HCEC 1CT (cell line): ENCODE measurements around the gene MARCO.
"Not testable (repeated sequence)": the region's sequence is repeated elsewhere in the genome, so short reads cannot be mapped to it uniquely, and the experiment has no call there.

Experiments used
- DNase-seq: peaks from one replicate; pipeline ENCODE4 v3.0.0-alpha.2; 2017

The MARCO gene

DNA sequence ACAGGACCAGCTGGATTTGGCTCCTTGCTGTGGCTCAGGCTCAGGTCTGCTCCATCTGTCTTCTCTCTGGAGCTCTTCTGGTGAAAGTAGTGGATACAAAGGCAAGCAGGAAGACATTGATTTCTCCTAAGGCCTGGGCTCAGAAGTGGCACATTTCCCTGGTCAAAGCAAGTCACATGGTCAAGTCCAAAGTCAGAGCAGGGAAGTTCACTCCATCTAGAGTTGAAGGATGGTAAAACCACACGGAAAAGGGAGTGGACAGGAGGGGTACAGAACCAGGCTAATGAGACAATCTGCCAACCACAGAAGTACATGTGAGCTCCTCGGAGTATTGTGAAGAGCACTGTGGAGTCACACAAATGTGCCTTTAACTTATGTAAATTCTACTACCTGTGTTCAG, 66.1 kb downstream of the MARCO start:
- no peak for DNase-seq

DNA sequence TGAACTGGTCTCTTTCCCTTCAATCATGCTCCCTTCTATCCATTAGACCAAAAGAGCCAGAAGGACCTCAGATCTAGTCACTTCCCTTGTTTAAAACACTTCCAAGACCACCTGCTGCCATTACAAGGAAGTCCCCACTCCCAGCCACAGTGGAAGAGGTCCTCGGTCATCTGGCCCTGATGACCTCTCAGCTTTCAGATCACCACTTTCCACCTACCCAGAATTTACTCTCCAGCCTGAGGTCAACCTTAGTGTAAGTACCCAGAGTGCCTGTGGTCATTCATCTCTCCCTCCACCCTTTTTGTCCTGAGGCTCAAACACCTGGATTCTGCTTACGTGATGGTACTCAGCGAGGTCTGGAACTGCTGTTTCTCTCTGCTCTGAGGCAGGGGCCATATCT, 67.1 kb downstream of the MARCO start:
- DNase-seq, result no peak

GRCh38 chr2:119010336-119010735, 68.3 kb downstream of the MARCO start:
- no peak for DNase-seq

DNA sequence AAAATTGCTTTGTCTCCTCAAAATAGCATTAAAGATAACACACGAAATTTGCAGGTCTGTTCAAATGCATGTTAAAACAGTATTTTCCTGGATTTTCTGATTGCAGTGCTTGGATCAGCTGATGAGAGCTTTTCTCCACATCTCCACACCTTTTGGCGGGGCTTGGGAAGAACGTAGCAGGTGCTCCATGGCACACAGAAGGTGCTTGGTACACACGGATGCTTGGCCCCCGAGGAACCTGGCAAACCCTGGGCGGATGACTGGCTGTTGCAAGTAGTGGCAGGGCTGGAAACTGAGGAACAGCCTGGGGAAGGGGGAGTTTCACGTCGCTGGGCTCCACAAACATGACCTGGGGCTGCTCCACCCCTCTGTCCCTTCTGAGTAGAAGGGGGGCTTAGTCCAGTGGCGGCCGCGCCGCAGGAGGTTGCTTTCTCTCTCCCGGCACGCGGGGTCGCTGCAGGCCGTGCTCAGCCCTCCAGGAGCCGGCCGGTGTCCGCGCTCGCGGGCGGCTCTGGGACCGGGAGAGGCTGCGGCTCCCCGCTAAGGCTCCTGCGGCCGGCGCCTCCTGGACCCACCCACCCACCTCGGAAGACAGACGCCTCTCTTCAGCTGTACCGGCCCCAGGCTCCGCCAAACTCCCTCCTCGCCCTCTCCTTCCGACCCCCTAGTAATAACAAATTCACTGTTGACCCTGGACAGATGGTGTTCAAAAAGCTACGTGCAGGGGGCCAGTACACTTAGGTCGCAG, 69.3 kb downstream of the MARCO start:
- DNase-seq, result no peak

DNA sequence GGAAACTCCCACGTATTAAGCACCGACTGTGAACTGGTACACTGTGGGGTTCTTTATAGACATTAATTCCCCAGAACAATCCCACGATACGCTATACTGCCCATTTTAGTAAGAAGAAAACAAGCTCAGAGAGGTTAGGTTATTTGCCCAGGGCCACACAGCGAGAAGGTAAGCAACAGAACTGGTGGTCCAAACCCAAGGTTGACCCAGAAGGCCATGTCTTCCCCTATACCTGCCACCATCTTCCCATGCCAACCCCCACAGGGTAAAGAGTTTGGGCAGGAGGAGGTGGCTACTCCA, 69.9 kb downstream of the MARCO start:
- no peak for DNase-seq

DNA sequence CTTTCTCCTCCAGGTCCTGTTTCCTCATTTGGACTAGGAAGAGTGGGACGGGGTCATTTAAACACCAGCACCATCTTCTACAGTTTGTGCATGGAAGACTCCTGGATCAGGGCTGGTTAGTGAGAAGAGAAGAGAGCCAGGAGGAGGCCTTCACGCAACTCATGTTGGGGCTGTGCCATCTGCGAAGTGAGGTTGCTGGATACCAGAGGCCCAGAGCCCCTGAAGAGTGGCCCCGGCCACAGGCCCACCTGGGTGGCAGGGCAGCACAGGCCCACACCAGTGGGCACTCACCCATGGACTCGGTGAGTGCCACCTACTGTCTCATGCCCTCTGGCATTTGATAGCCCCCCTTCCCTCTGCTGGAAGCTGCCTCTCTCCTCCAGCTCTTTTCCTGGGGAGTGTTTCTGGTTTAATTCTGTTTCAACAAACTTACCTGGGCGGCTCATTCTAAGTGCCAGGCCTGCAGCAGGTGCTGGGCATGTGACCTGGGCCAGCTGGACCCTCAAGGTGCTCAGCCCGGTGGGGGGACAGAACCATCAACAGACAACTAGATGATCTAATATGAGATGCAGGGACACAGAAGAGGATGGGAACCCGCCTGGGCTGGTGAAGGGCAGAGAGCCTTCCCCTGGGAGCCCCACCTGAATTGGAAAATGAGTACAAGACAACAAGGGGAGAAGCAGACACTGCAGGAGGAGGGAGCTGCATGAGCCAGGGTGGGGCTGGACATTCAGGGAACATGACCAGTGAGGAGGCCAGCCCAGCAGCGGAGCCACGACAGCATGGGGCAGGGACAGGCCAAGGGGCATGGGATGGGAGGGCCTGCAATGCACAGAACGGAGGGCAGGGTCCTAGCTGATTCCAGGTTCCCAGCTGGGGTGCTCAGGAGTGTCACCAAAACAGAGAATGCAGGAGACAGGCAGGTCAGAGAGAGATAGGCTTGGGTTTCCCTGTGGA, 70.6 kb downstream of the MARCO start:
- no peak for DNase-seq

DNA sequence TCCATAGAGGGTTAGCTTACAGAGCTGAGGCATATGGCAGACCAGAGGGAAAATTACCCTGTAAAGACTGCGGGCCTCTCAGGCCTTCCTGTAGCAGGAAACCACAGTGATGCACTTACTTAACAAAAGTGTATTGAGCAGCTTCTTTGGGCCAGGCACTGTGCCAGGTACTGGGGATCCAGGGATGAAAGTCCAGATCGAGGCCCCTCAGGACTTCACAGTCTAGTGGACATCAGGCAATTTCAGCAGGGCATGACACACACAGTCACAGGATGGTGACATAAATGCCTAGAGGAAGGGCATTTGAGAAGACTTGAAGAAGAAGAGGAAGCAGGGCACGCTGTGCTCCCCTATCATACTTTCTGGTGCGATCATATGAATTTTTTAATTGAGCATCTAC, 71.7 kb downstream of the MARCO start:
- DNase-seq, result no peak

DNA sequence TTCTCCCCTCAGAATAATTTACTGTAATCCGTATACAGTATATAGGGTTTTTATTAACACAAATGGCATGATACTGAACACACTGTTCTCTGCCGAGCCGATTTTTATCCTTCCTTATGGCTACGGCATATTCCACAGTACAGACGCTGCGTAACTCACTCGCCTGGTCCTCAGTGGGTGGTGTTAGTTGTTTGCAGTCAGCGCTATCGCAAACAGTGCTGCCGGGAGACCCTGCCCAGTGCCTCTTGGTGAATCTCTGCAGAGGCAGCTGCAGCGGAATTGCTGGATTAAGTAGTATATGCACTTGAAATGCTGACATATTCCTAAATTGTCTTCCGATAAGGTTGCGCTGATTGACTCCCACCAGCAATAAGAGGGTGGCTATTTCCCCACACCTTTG, 73.9 kb downstream of the MARCO start:
- no peak for DNase-seq

DNA sequence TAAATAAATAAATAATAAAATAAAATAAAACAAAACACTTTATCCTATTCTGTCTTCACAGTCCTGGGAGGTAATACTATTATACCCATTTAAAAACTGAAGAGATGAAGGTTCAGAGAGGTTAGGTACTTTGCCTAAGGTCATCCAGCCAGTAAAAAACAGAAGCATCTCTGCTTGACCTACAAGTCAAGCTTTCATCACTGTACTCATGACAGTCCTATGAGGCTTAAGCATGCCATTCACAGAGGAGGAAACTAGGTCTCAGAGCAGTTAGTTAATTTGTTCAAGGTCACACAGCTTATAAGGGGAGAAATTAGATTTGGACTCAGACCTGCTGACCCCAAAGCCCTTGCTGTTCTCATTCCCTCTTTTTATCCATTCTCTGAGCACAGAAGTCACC, 77.5 kb downstream of the MARCO start:
- DNase-seq, result no peak

DNA sequence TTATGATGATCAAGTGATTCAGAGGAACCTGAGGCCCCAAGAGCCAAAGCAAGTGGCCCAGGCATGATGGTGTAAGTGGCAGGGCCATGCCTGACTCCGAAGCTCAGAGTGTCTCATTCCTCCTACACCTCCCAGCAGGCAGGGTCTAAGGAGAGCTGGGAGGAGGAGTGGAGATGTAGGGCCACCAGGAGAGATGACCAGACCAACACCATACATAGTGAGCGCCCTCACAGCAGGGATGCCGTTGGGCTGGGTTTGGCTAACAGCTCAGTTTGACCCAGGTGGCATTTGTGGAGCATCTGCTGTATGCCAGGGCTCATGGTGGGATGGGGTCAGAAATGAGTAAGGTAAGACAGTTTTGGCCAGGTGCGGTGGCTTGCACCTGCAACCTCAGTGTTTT, 80.7 kb downstream of the MARCO start:
- no peak for DNase-seq

GRCh38 chr2:119023534-119023933, 81.5 kb downstream of the MARCO start:
- no peak for DNase-seq

- DNase-seq, result no peak
Observed at GRCh38 chr2:119024152-119024551, 82.2 kb downstream of the MARCO start.

GRCh38 chr2:119024568-119024967, 82.6 kb downstream of the MARCO start:
- DNase-seq, result no peak

DNA sequence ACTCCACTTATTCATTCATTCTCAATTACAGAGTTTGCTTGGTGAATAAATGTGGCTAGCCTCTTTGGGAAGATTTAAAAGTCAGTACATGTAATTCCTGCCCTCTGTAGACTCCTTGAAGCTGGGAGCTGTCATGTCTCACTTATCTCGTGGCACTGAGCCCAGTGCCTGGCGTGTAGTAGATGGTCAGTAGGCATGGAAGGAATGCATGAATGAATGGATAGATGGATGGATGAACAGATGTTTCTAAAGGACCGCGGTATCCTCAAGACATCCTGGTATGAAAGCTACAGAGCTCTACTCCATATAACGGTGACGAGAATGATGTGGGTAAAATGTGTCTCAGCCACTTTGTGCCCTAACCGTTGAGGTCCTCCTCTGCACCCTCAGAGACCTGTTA, 83.0 kb downstream of the MARCO start:
- no peak for DNase-seq

- no peak for DNase-seq
Observed at GRCh38 chr2:119025762-119026351, 83.9 kb downstream of the MARCO start.

DNA sequence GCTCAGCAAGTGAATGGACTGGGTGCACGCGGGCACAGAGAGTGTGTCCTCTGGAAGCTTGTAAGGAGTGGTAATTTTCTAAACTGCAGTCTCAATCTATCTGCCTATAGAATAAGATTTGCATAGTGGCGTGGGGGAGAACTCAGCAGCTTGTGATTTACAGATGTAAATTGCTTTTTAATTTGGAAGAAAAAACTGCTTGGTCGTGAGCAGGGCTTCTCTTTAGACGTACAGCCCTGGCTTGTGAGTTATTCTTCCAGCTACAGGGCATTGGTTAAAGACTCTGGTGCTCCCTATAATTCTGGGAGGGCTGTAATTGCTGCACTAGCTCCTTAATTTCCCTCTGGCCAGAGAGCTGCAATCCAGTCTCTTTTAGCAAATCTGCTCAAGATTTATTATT, 84.9 kb downstream of the MARCO start:
- no peak for DNase-seq

DNA sequence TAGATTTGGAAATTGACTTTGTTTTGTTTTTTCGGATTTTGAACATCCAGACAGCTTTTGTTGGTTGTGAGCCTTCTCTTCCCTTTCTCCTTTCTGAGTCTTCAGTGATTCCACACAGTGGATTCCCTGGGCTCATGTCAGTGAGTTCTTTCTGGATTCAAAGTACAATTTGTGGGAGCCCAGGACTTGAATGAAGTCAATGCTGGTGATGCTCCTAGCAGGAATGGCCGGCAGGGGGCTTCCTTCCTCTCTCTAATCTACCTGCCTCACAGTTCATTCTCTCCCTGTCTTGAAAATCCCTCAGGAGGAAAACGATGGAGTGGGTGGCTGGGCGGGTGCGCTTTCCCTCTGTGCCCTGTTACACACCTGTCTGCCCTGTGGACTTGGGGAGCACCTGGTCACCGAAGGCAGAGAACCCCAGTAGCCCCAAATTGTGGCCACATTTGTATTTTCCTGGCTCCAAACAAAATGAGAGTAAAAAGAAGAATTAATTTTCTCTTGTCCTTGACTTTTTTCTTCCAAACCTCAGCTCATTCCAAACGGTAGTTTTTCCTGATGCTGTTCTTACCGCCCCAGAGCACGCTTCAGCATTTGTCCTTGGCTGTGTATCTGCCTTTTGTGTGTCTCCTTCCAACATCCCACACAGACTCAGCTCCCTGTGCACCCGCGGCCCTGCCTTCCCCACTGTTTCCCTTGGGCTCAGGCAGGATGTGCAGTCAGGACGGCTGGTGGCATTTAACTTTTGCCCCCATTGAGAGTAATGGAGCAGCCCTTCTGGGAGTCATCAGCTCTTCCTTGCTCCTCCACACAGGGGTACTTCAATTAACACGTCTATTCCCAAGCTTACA, 86.6 kb downstream of the MARCO start:
- DNase-seq, result no peak

DNA sequence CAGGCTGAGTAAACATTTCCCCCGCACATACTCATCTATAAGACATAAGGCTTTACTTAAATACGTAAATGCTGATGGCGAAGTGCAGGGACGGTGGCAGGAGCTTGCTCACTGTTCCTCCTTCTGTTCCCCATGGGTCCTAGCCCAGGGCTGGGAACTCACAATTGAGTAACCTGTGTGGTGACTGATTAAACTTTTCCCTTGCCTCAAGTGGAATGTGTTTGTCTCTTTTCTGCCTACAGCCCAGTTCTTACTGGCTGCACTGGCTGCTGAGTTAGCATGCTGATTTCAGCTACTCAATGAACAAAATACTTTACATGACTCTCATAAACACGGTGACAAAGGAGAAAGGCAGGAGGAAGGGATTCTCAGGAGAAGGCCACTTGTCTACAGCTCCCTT, 87.3 kb downstream of the MARCO start:
- DNase-seq, result no peak

DNA sequence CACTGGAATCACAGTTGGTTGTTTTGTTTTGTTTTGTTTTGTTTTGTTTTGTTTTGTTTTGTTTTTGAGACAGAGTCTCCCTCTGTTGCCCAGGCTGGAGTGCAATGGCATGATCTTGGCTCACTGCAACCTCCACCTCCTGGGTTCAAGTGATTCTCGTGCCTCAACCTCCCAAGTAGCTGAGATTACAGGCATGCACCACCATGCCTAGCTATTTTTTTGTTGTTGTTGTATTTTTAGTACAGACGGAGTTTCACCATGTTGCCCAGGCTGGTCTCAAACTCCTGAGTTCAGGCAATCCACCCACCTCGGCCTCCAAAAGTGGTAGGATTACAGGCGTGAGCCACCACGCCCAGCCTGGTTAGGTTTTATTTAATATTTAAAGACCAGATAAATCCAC, 95.9 kb downstream of the MARCO start:
- not testable (repeated sequence) for DNase-seq

GRCh38 chr2:119040730-119041129, 98.7 kb downstream of the MARCO start:
- DNase-seq, result no peak
